Amniotic stem cell (primary cell): Measurements from ENCODE around the gene RBP4.

Source experiments
- DNase-seq: peaks from one replicate; lab custom pipeline; 2025; lab: John Stamatoyannopoulos, UW

The RBP4 gene

DNA sequence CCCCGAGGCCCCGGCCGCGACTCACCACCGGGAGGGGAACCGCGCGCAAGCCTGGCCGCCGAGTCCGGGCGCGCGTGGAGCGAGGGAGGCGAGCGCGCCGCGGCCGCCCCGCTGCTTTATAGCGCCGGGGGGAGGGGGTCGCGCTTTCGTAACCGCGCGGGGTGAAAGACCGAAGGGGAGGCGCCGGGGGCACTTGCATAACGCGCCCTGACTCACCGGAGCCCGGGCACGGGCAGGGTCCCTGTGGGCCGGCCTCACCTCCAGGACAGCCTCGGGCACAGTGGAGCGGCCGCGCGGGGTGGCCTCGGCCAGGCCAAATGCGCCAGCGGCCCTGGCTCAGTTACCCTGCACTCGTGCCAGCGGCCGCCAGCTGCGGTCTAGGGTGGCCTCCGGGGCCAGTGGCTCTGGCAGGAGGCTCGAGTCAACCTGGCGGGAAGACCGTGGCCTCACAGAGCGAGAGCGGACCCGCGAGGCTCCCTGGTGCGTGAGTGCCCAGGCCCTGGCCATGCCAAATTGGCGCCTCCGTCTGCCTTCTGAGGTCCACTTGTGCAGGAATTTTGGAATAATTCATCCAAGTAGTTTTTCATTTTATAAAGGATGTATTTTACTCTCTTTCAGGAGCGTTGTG, at the start of gene RBP4:
TSS of gene RBP4 (minus strand) at position 90 of the 628 bp plus-strand sequence. CDS start 207 bp downstream, outside the sequence.
- no peak for DNase-seq

DNA sequence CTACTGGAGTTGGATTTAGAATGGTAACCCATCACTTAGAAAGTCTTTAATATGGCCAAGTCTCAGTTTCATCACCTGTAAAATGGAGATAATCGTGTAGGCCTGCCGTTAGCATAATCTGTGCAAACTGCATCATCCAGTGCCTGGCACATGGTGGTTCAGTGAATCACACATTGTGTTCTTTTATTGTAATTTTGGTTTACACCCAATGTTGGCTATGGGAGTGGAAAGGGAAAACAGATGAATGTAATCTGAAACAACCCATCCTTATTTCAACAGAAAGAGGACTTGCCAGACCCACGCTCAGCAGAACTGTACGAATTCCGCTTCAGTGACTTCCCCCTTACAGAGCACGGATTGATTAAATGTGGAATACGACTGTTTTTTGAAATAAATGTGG, 38.8 kb upstream of the RBP4 start:
- DNase-seq: no peak

DNA sequence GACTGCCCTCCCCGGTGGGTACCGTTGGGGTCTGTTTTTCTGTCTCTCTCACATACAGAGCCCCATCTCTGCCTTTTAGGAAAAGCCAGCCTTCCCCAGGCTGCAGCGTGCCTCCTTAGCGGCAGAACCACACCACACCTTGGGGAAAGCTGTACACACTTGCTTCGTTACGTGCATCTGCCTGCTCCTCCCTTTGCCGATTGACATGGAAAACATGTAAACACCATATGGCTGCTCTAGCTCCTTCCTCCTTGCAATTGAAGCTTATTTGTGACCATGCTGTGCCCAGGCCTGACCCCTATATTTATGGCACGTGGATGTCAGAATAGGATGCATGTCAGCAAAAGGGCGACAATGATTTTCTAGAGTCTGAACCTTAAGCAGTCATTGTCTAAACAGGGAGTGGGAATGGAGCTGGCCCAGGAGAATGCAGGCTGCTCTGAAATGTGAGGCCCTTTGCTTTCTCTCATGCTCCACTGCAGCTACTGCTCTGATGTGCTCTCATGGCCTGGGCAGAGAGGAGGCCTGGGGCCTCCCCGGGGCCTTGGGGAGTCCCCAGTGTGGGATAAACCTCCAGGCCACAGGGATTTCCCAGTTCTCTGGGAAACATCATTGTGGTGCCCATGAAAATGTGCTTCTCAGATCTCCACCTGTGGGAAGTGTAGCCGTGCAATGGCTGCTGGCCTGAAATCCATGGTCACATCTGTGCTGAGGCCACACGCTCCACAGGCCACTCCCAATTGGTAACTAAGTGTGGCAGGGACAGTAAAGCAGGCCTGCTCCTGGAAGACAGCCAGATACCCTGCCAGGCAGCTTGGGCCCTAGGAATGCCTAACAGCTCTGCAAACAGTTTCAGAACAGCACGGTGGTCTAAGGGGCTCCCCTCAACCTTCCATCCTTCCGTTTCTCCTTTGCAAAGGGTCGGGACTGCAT, 29.9 kb upstream of the RBP4 start:
- DNase-seq: no peak

DNA sequence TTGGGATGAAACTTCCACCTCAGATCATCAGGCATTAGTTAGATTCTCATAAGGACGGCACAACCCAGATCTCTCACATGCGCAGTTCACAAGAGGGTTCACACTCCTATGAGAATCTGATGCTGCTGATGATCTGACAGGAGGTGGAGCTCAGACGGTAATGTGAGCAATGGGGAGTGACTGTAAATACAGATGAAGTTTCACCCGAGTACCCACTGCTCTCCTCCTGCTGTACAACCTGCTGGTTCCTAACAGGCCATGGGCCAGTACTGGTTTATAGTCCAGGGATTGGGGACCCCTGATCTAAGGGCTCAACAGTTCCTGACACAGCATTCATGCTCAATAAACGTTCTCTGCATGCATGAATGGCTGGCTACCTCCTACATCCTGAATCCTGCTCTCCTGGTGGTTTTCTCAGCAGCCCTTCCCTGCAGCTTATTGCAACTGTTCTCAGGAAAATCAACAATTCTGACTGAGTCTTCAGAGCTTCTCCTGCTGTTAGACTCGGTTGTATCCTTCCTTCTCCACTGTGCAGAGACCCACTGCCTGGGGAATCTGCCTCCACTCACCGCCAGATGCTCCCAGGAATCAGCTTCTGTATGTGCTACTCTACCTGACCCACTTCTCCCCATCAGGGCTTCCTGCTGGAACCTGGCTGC, 28.7 kb upstream of the RBP4 start:
- no peak for DNase-seq

DNA sequence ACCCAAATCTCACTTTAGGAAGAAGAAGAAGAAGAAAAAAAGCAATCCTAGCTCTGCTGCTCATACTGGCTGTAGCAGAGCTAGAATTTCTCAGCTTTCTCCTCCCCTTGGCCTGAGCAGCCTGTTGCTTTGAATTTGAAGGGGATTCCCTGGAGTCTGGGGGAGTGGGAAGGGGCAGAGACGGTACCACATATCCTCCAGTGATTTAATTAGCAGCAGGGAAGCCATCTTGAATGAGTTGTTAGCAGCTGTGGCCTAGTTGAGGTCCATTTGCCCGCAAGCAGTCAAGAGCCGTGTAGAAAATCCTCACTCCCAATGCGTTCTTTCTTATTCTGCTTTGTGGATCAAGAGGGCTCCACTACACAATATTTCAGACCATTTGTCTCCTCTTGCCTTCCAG, 27.8 kb upstream of the RBP4 start:
- no peak for DNase-seq

DNA sequence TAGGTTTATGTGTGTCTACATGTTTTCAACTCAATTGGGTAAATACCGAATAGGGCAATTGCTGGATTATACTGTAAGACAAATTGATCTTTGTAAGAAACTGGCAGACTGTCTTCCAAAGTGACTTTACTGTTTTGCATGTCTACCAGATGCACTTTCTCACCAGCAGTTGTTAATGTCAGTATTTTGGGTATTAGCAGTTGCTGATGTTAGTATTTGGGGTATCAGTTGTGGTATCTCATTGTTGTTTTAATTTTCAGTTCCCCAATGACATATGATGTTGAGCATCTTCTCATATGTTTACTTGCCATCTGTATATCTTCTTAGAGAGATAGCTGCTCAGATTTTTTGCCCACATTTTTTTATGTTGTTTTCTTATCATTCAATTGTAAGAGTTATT, 21.9 kb upstream of the RBP4 start:
- no peak for DNase-seq

DNA sequence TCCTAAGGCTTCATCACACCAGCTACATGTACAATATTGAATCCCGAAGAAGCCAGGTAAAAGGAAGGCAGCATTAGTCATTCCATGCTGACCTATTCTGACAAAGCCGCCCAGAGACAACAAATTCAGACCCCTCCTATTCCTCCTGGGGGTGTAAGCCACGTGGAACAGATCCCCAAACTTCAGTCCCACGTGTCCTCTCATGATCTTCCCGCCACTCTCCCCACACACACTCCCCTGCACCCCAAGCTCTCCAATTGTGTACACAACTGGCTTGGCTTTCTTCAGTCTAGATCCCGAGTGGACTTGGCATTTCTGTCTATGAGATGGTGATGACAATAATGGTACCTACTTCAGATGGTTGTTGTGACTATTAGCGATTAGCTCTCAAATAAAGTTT, 19.9 kb upstream of the RBP4 start:
- DNase-seq: no peak

DNA sequence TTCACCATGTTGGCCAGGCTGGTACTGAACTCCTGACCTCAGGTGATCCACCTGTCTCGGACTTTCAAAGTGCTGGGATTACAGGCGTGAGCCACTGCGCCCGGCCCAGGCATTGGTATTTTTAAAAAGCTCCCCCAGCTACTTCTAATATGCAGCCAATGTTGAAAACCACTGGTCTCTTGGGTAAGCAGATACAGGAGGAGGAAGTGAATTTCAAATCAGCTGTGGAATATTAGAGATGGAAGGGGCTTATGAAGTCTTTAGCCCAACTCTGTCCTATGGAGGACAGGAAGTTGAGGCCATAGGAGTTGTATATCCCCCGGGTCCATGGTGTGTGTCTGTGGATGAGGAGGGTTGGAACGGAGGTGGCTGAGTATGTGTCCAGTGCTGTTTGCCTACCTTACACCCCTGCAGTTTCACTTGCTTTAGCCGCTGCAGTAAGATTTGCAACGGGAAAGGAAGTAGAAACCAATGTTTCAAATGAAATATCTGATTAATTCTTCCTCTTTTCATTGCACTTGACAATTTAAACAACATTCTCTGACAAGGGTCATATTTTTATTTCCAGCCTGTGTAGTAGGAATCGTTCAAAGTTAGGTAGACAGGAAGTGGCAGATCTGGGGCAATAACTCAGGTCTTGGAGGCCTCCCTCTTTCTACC, 14.7 kb upstream of the RBP4 start:
- no peak for DNase-seq

DNA sequence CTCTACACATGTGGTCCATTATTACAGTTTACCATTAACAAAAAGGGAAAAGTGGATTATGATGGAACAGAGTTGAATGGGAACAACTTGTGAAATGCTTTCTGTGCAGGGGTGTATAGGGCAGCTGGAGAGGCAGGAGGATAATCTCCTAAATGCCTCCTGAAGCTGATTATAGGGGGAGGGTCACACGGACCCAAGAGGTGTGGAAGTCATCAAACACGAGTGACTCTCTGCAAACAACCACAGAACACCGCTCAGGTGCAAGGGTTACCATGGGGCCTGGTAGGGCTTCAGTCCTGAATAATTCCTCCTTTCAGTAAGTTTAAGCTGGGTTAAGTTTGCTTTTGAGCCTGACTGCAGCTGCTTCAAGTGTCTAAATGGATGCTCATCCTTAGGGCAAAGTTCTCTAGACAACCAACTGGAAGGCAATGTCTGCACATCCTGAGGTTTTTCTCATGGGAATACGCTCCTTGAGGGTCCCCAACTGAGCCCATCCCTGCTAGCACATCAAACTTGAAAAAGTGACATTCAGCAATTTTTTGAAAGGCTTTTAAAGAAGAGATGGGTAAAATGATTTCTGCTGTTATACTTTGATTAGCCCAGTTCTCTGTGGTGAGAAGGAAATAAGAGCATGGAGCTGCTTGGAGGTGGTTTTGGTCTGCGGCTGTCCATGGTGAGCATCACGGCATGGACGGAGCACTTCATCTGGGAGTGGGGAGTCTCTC, 13.2 kb upstream of the RBP4 start:
- DNase-seq: no peak

DNA sequence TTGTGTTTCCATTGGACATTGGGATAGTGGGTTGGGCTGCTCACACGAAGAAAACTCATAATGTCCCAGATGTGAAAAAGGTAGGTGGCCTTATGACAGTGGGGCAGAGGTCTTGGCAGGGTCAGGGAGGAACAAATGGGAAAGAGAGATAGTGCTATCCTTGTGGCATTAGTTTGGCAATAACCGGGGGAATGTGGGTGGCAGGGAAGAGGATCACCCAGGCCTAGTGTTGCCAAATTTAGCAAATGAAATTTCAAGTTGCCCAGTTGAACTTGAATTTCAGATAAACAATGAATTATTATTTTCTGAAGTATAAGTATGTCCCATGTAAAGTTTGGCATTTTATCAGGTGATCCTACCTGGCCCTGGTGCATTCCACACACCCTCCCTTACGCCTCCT, 12.1 kb upstream of the RBP4 start:
- DNase-seq: no peak

DNA sequence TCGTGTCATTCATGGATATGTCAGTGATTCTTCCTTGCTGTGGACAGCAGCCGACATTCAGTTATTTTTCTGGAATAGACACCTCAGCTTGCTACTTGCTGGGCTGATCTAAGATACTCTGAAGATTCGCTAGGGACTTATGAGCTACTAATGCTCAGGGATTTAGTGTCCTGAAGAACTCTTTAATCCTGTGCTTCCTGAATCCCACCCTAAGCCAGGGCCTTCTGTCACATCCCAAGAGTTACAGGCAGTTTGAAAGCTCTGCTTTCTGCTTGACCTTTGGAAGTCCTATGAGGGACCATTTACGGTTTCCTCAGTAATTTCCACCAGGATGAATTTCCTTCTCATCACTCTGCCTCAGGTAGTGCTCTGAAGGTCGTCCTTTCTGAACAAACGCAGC, 11.3 kb upstream of the RBP4 start, which contains the start of gene PDE6C:
TSS of gene PDE6C (plus strand) at position 227 of the 400 bp plus-strand sequence. CDS start 189 bp downstream, outside the sequence.
- DNase-seq: no peak

DNA sequence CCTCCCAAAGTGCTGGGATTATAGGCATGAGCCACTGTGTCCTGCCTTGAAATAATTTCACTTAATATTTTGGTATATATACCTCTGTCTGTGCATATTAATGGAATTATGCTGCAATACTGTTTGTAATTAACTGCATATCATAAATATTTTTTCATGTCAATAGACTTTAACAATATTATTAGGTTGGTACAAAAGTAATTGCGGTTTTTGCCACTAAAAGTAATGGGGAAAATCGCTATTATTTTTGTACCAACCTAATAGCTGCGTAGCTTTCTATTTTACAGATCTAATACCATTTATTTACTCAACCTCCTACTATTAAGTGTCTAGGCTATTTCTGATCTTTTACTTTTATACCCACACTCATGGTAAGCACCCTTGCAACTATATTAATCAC, 7.4 kb upstream of the RBP4 start:
- DNase-seq: no peak

DNA sequence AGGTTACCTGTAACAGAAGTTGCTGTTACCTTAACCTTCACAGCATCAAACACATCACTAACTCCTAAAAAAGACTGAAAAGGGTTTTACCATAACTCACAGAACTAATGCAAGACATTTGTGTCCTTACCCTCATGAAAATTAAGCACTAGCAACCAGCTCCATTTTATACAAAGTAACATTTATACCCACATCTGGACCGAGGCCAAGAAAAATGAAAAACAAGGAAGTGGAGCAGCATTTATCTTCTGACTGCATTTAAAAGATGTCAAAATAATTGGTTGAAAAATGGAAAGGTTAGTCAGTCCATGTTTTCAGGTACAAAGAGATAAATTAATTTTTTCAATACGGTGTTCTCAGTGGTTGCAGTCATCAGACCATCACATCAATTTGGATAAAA, 3.1 kb upstream of the RBP4 start:
- DNase-seq: no peak

DNA sequence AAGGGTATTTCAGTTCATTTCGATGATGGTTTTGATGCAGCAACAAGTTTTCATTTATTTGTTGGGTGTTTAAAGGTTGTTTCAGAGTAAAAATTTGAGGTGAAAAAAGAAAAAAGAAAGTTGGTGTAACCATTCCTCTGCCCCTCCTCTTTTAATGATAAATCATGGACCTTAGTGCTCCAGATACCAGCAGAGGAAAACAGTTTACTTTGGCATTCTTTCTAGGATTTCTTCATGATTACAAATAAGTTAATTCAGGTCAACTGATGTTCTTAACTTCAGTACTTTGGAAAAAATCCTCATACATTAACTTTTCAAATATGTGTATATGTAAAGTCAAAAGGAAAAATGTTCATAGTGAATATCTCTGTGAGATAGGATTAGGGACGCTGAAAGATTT, 2.0 kb upstream of the RBP4 start:
- DNase-seq: no peak

DNA sequence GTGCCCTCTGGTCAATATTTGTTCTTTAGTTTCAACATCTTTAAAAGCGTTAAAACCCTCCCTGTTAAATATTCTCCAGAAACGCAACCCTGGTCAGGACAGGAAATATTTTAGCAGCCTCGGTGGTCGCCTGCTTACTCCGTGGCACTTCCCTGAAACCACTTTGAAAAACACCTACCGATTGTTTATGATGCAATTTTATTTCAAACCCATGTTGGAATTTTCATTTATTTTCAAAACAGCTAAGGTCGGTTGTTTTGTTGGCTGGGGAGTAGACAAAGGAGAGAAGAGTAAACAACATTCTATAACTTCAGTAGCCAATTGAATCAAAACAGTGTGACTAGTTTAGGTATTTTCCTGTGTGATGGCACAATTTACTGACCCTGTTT, 733 bp upstream of the RBP4 start:
- DNase-seq: no peak

DNA sequence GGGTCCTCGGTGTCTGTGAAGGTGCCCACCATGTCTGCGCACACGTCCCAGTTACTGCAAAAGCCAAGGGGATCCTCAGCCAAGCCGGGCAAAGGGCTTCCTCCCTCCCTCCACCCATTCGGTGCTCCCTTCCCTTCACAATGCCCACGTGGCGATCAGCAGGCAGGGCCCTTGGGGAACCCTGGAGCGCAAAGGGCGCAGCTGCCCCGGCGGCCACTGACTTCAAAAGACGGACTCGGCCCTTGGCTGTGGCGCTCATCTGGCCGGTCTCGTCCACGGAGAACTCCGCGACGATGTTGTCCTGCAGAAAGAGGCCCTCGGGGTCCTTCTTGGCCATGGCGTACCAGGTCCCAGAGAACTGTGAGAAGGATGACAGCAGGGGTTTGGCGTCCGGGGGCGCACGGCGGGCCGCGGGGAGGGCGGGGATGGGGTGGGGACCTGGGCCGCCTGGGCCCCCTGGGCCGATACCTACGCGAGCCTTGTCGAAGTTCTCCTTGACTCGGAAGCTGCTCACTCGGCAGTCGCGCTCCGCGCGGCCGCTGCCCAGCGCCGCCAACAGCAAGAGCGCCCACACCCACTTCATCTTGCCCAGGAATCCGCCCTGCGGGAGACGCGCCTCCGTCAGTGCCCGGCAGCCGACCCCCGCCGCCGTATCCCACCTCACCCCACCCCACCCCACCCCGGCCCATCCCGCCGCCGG, 439 bp downstream of the RBP4 start:
- no peak for DNase-seq

DNA sequence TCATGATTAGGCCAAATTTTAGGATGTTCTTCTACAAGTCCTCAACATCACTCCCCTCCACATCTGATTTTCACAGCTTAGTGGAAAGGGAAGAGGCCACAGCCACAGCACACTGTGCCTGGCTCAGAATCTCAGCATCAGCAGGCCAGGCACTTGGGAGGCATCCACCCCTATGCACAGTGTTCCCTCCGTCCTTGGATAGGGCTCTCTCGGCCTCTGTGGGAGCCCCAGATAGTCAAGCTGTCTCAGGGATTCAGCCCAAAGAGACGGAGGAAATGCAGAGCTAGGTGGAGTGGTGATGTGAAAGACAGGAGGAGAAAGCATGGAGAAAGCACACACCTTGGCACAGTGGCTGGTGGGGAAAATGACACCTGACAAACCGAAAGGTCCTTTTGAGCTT, 1.3 kb downstream of the RBP4 start:
- no peak for DNase-seq

DNA sequence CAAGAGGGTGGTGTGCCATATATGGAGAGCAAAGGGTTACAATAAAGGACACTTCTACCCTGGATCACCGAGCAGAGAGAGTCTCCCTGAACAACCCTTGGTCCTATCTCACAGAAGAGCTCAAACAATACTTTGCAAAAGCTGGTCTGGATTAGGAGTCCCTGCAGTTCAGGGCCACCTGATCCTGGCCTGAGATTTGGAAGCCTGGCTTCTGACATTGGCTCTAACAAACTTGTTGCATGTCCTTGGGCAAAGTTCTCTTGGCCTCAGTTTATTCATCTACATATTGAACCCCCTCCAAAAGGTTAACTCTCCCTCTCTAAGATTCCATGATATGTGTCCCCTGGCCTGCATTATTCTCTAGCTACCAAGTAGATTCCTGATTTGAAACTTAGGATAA, 1.7 kb downstream of the RBP4 start:
- no peak for DNase-seq

DNA sequence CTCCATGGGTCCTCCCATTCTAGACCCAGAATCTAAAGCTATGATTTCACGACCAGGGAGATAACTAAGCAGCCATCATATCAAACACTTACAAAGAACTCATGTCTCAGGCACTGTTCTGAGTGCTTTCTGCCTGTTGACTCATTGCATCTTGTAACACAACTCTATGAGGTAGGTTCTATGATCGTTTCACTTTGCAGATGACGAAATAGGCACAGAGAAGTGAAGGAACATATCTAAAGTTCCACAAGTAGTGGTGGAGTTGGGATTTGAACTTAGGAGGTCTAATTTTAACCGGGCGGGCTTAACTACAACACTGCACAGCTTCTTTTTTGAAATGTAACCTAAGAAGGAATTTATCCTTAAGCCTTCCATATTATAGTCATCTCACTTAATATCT, 2.9 kb downstream of the RBP4 start:
- no peak for DNase-seq

DNA sequence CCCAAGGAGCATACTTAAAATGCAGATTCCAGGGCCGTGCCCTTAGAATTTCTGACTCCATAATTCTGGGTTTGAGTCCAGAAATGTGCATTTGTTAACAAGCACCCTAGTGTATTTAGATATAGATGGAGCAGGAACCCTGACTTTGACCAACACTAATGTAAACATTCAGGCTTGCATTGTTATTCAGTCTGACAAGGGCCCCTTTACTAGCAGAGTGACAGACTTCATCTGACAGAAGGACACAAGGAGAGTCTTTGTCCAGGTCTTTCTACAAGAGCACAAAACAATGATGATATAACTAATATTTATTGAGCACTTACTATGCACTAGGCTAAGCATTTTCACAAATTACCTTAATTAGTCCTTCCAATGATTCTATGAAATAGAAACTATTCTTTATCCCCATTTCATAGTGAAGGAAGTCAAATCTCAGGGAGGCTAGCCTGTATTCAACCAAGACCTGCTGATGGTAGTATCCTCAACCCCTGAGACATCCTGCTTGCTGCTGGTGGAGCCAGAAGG, 3.9 kb downstream of the RBP4 start:
- DNase-seq: no peak

DNA sequence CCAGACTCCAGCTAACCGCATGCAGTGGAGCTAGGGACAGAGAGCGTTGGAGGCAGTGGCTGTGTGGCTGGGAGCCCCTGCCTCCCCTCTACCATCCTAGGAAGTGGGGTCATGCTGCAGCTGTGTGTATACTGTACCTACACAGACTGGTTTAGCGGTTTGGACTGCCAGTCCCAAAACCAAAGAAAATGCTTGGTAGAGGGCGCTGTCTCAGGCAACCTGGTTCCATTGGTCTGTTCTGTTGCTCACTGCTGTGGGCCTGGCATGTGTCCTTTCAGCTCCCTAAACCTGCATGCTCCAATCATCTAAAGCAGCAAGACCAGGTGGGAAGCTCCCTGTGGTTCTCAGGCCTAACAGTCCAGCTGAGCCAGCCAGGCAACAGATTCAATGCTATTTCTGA, 4.5 kb downstream of the RBP4 start:
- no peak for DNase-seq
